HFFc6 (cell line): ENCODE data around the gene KRT71. TPM values are rescaled to one million over a fixed set of nuclear protein-coding genes. Genes with fewer than 3 reads are reported as not detected.

Experiments used
- DNase-seq: peaks from one replicate; pipeline ENCODE4 v3.0.0-alpha.2; 2018
- H3K27ac Mint-ChIP-seq: 2 replicates; pipeline ENCODE4 v1.8.0; 2020; ENCODE audit warnings: mild to moderate bottlenecking, mixed read lengths
- H3K27me3 Mint-ChIP-seq: 2 replicates; pipeline ENCODE4 v1.8.0; 2021; ENCODE audit warnings: mild to moderate bottlenecking, moderate library complexity, mixed read lengths; ENCODE audit not compliant: insufficient read depth
- H3K36me3 Mint-ChIP-seq: 2 replicates; pipeline ENCODE4 v1.8.0; 2021; ENCODE audit warnings: low read depth, mixed read lengths
- H3K4me1 Mint-ChIP-seq: 2 replicates; pipeline ENCODE4 v1.8.0; 2020; ENCODE audit warnings: low read depth, mixed read lengths
- H3K4me3 Mint-ChIP-seq: 2 replicates; pipeline ENCODE4 v1.8.0; 2020; ENCODE audit warnings: mild to moderate bottlenecking, moderate library complexity, mixed read lengths
- H3K9me3 Mint-ChIP-seq: 2 replicates; pipeline ENCODE4 v1.8.0; 2020; ENCODE audit warnings: mild to moderate bottlenecking, mixed read lengths
- CTCF ChIP-seq: fragments of 200-600 bp; sonication (generic); IDR thresholded peaks from 2 replicates; pipeline ENCODE4 v1.5.0; 2021; ENCODE audit warnings: antibody characterized with exemption, mild to moderate bottlenecking
- total RNA-seq, 6 experiments: library from RNA; stranded (reverse); fragmentation: NEBNext Ultra II Directional; extraction: Animal tissue kit (Norgen Biotek cat#: 25700); gene quantifications; 2 replicates in 1 of 6; 3 replicates in 5 of 6; pipeline ENCODE4 v1.2.3, GENCODE V29; 2021

Gene KRT71
- total RNA-seq, 6 experiments from 2014 or later = not detected

- Mint-ChIP-seq H3K36me3 (no peaks in the 10 kb centered on the region), H3K9me3 (no peaks in the 10 kb centered on the region), H3K4me3 (no peak overlapping the region), H3K4me1 (no peaks in the 10 kb centered on the region), H3K27me3 (peaks cover 27% of the 10 kb centered on the region), H3K27ac (no peak overlapping the region)
- no peak for TF ChIP-seq CTCF
- no peak for DNase-seq
Observed at GRCh38 chr12:52585946-52586345, 33.0 kb upstream of the KRT71 start.

DNA sequence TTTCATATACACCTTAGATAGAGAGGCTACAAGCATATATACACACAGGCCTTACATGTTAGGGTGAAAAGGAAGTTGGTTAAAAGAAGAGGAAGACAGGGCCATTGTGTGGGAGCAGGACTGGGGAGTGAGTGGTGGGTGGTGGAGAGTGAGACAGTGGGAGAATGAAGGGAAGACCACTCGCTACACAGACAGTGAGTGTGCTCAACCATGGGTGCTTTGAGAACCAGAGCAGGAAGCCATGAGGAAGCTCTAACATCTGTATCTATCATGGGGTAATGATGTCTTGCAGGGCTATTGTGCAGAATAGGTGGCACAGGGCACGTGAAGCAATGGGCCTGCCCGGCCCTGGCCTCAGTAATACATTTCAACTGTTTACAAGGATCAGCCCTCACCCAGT lies 32.1 kb upstream of the KRT71 start:
- H3K27me3 Mint-ChIP-seq = peaks cover 29% of the 10 kb centered on the region
- no peaks in the 10 kb centered on the region for H3K36me3 Mint-ChIP-seq
- no peak overlapping the region for H3K27ac Mint-ChIP-seq
- DNase-seq = no peak
- H3K4me3 Mint-ChIP-seq = no peak overlapping the region
- no peak for TF ChIP-seq CTCF
- no peaks in the 10 kb centered on the region for H3K9me3 Mint-ChIP-seq
- H3K4me1 Mint-ChIP-seq = no peaks in the 10 kb centered on the region

GRCh38 chr12:52584156-52584682 lies 31.3 kb upstream of the KRT71 start:
- no peaks in the 10 kb centered on the region for H3K4me1 Mint-ChIP-seq
- no peaks in the 10 kb centered on the region for H3K9me3 Mint-ChIP-seq
- H3K27me3 Mint-ChIP-seq = peaks cover 27% of the 10 kb centered on the region
- H3K36me3 Mint-ChIP-seq = no peaks in the 10 kb centered on the region
- DNase-seq = no peak
- no peak overlapping the region for H3K27ac Mint-ChIP-seq
- TF ChIP-seq CTCF = no peak
- no peak overlapping the region for H3K4me3 Mint-ChIP-seq

GRCh38 chr12:52582971-52583456 lies 30.1 kb upstream of the KRT71 start:
- H3K36me3 Mint-ChIP-seq = no peaks in the 10 kb centered on the region
- peak; percentile 84 for TF ChIP-seq CTCF
- no peaks in the 10 kb centered on the region for H3K9me3 Mint-ChIP-seq
- H3K27me3 Mint-ChIP-seq = peaks cover 29% of the 10 kb centered on the region
- H3K4me3 Mint-ChIP-seq = no peak overlapping the region
- H3K4me1 Mint-ChIP-seq = no peaks in the 10 kb centered on the region
- no peak overlapping the region for H3K27ac Mint-ChIP-seq
- DNase-seq = peak; percentile 45

- H3K9me3 Mint-ChIP-seq = no peaks in the 10 kb centered on the region
Observed at GRCh38 chr12:52582486-52582885, 29.5 kb upstream of the KRT71 start.

More at GRCh38 chr12:52582486-52582885, 29.5 kb upstream of the KRT71 start:
- Mint-ChIP-seq H3K36me3 (no peaks in the 10 kb centered on the region), H3K4me1 (no peaks in the 10 kb centered on the region), H3K4me3 (no peak overlapping the region), H3K27me3 (peaks cover 31% of the 10 kb centered on the region), H3K27ac (no peak overlapping the region)
- DNase-seq = no peak
- TF ChIP-seq CTCF = no peak
